ENCODE measurements around the gene DIMT1. TPM values are rescaled to one million over a fixed set of nuclear protein-coding genes. Genes with fewer than 3 reads are reported as not detected.

Gene DIMT1
- total RNA-seq, 1 experiment from 2014 or later = 43.5 TPM

DNA sequence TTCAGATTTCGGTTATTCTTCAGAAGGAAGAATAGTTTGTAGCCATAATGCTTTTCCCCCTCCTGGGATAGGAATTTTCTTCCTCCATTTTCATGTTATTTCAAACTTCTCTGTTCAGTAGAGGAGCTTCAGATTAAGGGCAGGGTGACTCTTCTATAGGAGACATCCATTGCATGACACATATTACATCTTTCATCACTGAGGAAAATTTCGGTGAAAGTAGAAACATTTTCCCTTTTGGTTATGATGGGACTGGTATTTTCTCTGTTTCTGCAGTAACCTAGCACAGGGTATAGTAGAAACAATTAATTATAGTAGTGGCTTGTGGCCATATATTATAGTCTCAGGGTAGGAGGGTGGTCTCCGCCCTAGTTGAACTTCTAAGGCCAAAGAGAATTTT lies 10.0 kb upstream of the DIMT1 start (continued):
- no peak for TF ChIP-seq REST (IDR thresholded peaks at IDR 0.05; ENCODE audit: low read depth)

- TF ChIP-seq SIN3A (IDR thresholded peaks at IDR 0.05; ENCODE audit: low read depth) (peak; percentile 82), POLR2A (IDR thresholded peaks at IDR 0.05; ENCODE audit: borderline replicate concordance, extremely low read depth, insufficient read depth, insufficient read length) (peak; percentile 47), JUND (IDR thresholded peaks at IDR 0.05) (no peak), TCF7L2 (IDR thresholded peaks at IDR 0.05; ENCODE audit: borderline replicate concordance, extremely low read depth, insufficient read depth, insufficient read length) (peak; percentile 50), EZH2phosphoT487 (IDR thresholded peaks at IDR 0.05; ENCODE audit: borderline replicate concordance) (no peak), ZNF274 (IDR thresholded peaks at IDR 0.05; ENCODE audit: low read depth, low read length) (no peak), POLR2AphosphoS5 (IDR thresholded peaks at IDR 0.05; ENCODE audit: low read depth, low read length) (peak; percentile 86), CBX3 (IDR thresholded peaks at IDR 0.05; ENCODE audit: low read depth) (peak; percentile 91), SRF (IDR thresholded peaks at IDR 0.05; ENCODE audit: low read depth) (peak; percentile 97), YY1 (IDR thresholded peaks at IDR 0.05; ENCODE audit: extremely low read depth, insufficient replicate concordance, low read depth, low read length) (peak; percentile 97), SP1 (IDR thresholded peaks at IDR 0.05; ENCODE audit: low read depth) (peak; percentile 87)
- TF ChIP-seq, protein P1, sequence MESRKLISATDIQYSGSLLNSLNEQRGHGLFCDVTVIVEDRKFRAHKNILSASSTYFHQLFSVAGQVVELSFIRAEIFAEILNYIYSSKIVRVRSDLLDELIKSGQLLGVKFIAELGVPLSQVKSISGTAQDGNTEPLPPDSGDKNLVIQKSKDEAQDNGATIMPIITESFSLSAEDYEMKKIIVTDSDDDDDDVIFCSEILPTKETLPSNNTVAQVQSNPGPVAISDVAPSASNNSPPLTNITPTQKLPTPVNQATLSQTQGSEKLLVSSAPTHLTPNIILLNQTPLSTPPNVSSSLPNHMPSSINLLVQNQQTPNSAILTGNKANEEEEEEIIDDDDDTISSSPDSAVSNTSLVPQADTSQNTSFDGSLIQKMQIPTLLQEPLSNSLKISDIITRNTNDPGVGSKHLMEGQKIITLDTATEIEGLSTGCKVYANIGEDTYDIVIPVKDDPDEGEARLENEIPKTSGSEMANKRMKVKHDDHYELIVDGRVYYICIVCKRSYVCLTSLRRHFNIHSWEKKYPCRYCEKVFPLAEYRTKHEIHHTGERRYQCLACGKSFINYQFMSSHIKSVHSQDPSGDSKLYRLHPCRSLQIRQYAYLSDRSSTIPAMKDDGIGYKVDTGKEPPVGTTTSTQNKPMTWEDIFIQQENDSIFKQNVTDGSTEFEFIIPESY (IDR thresholded peaks at IDR 0.05; ENCODE audit: extremely low read depth, insufficient replicate concordance, low read length) = peak; percentile 20
- TF ChIP-seq, protein P2, sequence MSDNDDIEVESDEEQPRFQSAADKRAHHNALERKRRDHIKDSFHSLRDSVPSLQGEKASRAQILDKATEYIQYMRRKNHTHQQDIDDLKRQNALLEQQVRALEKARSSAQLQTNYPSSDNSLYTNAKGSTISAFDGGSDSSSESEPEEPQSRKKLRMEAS (IDR thresholded peaks at IDR 0.05) = peak; percentile 89
- ATAC-seq = peak; percentile 95
- Histone ChIP-seq H3K27me3 (ENCODE audit: insufficient read depth, low read length) (no peaks in the 10 kb centered on the region), H3K9me2 (ENCODE audit: insufficient read depth) (no peaks in the 10 kb centered on the region), H3K79me2 (ENCODE audit: insufficient read depth, low read length) (peaks cover 52% of the 10 kb centered on the region), H2AFZ (ENCODE audit: low read depth, low read length, poor library complexity, severe bottlenecking) (peak within 1 kb of the TSS; percentile 71), H3K36me3 (ENCODE audit: control insufficient read depth in 1 of 2, insufficient read depth in 2 of 2, low read length in 2 of 2) (no peaks in the 10 kb centered on the region), H3K9me3 (ENCODE audit: control insufficient read depth in 1 of 2, insufficient read depth in 1 of 2, low read depth in 1 of 2, low read length in 2 of 2) (no peaks in the 10 kb centered on the region), H3K4me3 (replicated peaks in 1 of 2; ENCODE audit: low read depth in 1 of 2, low read length in 2 of 2) (peak within 1 kb of the TSS; percentile 72 to 83), H3K4me2 (ENCODE audit: low read length) (peak within 1 kb of the TSS; percentile 81), H3K9ac (ENCODE audit: low read length) (peak within 1 kb of the TSS; percentile 96), H3K27ac (ENCODE audit: low read depth, low read length) (peak within 1 kb of the TSS; percentile 52), H4K20me1 (ENCODE audit: insufficient read depth) (0 out of 2 replicates have a peak, but pooled peaks cover 4% of the 10 kb centered on the region), H3K4me1 (ENCODE audit: control insufficient read depth in 1 of 2, insufficient read depth in 2 of 2, low read length in 2 of 2) (peaks cover 14 to 17% of the 10 kb centered on the region in 2 experiments; a peak in 3 of 4 replicates)
- RAD21 ChIA-PET (ENCODE audit: low non-redundant PET in 1 of 2, low total read pairs in 2 of 2, uncharacterized antibody in 2 of 2, unreplicated experiment in 2 of 2) = no interaction called here
- CTCF ChIA-PET = interaction anchor here (1.0 kb wide), 1 partner anchor 269 kb away, joined by 3 read pairs; no protein-coding TSS in a partner anchor
- POLR2A ChIA-PET = interaction anchor here (2.8 kb wide), 1 partner anchor 9 kb away, joined by 24 read pairs; the partner anchor contains the start of gene DIMT1
- BruUV-seq (replicated peaks) = no TSS peak
- peak; percentile 97 for DNase-seq (ENCODE audit: low read depth, low spot score)
- intact Hi-C loops (cut with micrococcal nuclease) = no loop called here
Observed at GRCh38 chr5:62412549-62413329, 9.0 kb upstream of the DIMT1 start, which contains the start of gene IPO11. TSS of gene IPO11 (plus strand) at chr5:62412763. CDS start at chr5:62437280, 24,517 bp downstream.
